ENCODE data around the gene CHRNB4. TPM values are rescaled to one million over a fixed set of nuclear protein-coding genes. Genes with fewer than 3 reads are reported as not detected.

Gene CHRNB4
- total RNA-seq, 4 donors from 2014 or later = 0.27 to 0.32 TPM; not detected in 2

DNA sequence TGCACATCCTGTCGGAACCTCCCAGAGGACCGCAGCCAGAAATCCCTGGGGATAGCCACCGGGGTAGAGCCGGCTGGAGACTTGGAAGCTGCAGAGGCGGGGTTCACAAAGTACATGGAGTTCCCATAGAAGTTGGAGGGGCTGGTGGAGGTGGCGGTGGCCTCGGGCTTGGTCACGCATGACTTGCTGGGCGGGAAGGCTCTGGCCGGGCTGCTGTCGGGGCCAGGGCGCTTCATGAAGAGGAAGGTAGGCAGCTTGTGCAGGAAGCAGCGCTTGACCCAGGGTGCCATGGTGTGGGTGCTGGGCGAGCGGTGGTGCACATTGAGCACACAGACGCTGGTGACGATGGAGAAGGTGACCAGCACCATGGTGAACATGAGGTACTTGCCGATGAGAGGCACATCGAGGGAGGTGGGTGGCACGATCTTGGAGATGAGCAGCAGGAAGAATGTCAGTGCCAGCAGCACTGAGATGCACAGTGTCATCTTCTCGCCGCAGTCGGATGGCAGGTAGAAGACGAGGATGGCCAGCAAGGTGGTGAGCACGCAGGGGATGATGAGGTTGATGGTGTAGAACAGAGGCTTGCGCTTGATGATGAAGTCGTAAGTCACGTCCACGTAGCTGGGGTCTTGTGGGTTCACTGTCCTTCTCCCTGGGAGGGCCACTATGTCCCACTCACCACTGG, 11.8 kb downstream of the CHRNB4 start:
- DNase-seq = no peak
- peaks cover 19% of the 10 kb centered on the region for H3K27me3 ChIP-seq
- H3K36me3 ChIP-seq = no peaks in the 10 kb centered on the region
- WGBS, 2 donors (ENCODE audit: low coverage in 1 of 2) = 82 to 92% methylated on average over 12 to 29 of the region's 29 CpGs
- no peaks in the 10 kb centered on the region for H3K9me3 ChIP-seq
- H3K4me3 ChIP-seq = no peak overlapping the region
- H3K27ac ChIP-seq = no peak overlapping the region
- in situ Hi-C loops (cut with MboI; ENCODE audit: low pct_ligation_motif_present in 1 of 4, low pct_unique_long_range_greater_than_20kb in 1 of 4, low sequenced_read_pairs in 3 of 4) = no loop called here
- TF ChIP-seq EP300 (IDR thresholded peaks at IDR 0.05; ENCODE audit: low read depth) (no peak), POLR2AphosphoS5 (IDR thresholded peaks at IDR 0.05) (no peak), POLR2A (IDR thresholded peaks at IDR 0.05) (no peak), CTCF (IDR thresholded peaks at IDR 0.05) (no peak)
- intact Hi-C loops (cut with DNase I; ENCODE audit: low total_unique reads) = no loop called here
- no peaks in the 10 kb centered on the region for H3K4me1 ChIP-seq

DNA sequence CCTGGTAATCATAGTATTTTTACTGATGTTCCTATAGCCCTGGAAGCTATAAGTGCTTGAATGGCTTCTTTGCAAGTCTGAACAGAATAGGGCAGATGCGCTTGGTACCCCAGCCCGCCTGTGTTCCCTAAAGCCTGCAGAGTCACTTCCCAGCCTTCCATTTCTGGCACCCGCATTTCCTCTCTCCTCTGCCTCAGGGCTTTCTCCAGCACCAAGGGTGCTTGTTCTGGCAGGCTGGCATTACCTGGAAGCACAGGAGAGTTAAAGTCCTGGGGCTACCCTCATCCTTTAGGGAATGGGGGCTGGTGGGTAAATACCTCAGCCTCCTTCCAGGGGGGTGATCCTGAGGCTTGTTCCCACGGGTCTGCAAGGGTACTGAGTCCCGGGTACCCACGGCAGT, 12.8 kb downstream of the CHRNB4 start:
- WGBS, 2 donors (ENCODE audit: low coverage in 1 of 2) = 65 to 70% methylated on average over 3 to 6 of the region's 6 CpGs
- Histone ChIP-seq H3K9me3 (no peaks in the 10 kb centered on the region), H3K27ac (no peak overlapping the region), H3K4me3 (no peak overlapping the region), H3K36me3 (no peaks in the 10 kb centered on the region), H3K4me1 (no peaks in the 10 kb centered on the region), H3K27me3 (peaks cover 27% of the 10 kb centered on the region)
- in situ Hi-C loops (cut with MboI; ENCODE audit: low pct_ligation_motif_present in 1 of 4, low pct_unique_long_range_greater_than_20kb in 1 of 4, low sequenced_read_pairs in 3 of 4) (no loop called here), intact Hi-C loops (cut with DNase I; ENCODE audit: low total_unique reads) (no loop called here)
- no peak for DNase-seq
- no peak for TF ChIP-seq EP300 (IDR thresholded peaks at IDR 0.05; ENCODE audit: low read depth)

- in situ Hi-C loops (cut with MboI; ENCODE audit: low pct_ligation_motif_present in 1 of 4, low pct_unique_long_range_greater_than_20kb in 1 of 4, low sequenced_read_pairs in 3 of 4) (no loop called here), intact Hi-C loops (cut with DNase I; ENCODE audit: low total_unique reads) (no loop called here)
- H3K27ac ChIP-seq = no peak overlapping the region
- TF ChIP-seq CTCF (IDR thresholded peaks at IDR 0.05) (no peak), POLR2AphosphoS5 (IDR thresholded peaks at IDR 0.05) (no peak), EP300 (IDR thresholded peaks at IDR 0.05; ENCODE audit: low read depth) (no peak), POLR2A (IDR thresholded peaks at IDR 0.05) (no peak)
- H3K4me3 ChIP-seq = no peak overlapping the region
- WGBS, 2 donors (ENCODE audit: low coverage in 1 of 2) = 77 to 86% methylated on average over 6 to 8 of the region's 8 CpGs
- DNase-seq = no peak
- H3K36me3 ChIP-seq = no peaks in the 10 kb centered on the region
- no peaks in the 10 kb centered on the region for H3K4me1 ChIP-seq
- H3K9me3 ChIP-seq = no peaks in the 10 kb centered on the region
- peaks cover 36% of the 10 kb centered on the region for H3K27me3 ChIP-seq
These were observed 13.7 kb downstream of the CHRNB4 start for GRCh38 chr15:78627348-78627747.

- TF ChIP-seq CTCF (IDR thresholded peaks at IDR 0.05) (no peak), POLR2A (IDR thresholded peaks at IDR 0.05) (no peak), EP300 (IDR thresholded peaks at IDR 0.05; ENCODE audit: low read depth) (no peak), POLR2AphosphoS5 (IDR thresholded peaks at IDR 0.05) (no peak)
- in situ Hi-C loops (cut with MboI; ENCODE audit: low pct_ligation_motif_present in 1 of 4, low pct_unique_long_range_greater_than_20kb in 1 of 4, low sequenced_read_pairs in 3 of 4) = no loop called here
- Histone ChIP-seq H3K9me3 (no peaks in the 10 kb centered on the region), H3K4me1 (no peaks in the 10 kb centered on the region), H3K27ac (no peak overlapping the region), H3K4me3 (no peak overlapping the region), H3K27me3 (peaks cover 44% of the 10 kb centered on the region), H3K36me3 (no peaks in the 10 kb centered on the region)
- intact Hi-C loops (cut with DNase I; ENCODE audit: low total_unique reads) = no loop called here
- DNase-seq = no peak
- WGBS, 2 donors (ENCODE audit: low coverage in 1 of 2) = 77 to 89% methylated on average over 5 to 6 of the region's 6 CpGs
These were observed 14.5 kb downstream of the CHRNB4 start for GRCh38 chr15:78626381-78626995.
